ENCODE measurements around the gene FAM107B. TPM values are rescaled to one million over a fixed set of nuclear protein-coding genes. Genes with fewer than 3 reads are reported as not detected.
A peak's percentile ranks its signal among the peaks of the same experiment; 100 is the strongest.

Gene FAM107B
- total and polyA plus RNA-seq, 2 of the 13 experiments (the other 11 are each of a cell fraction or from before 2014, with no cell fraction given): 15.7 to 24.8 TPM

DNA sequence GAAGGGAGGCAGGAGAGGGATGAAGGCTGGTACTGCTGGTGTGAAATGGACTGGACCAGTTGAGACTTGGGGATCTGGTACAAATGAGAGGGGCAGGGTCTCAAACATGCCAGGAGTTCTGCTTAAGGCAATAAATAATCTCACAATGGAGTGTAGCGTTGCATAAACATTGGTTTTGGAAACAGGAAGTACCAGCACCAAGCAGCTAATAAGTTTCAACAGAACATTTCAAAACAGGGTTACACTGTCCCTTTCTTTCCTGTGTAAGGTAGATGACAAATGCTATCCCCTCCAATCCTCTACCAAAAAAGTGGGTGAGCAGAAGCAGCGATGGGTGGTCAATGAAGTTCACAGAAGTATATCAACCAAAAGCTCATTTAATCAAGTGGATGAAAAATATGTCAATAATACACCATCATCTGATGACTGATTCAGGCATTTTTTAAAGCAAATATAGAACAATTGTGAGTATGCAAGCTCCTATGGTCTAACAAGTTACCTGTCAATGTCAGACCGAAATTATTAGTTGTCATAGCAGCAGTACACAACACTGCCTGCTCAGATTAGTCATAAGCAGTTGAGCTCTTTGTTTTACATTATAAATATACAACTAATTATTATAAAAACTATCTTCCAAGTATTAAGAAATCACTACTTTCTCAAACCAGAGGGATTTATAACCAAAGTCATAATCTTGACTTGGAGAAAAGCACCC is 220.0 kb downstream of the FAM107B start (continued):
- TF ChIP-seq ZNF350 (CRISPR knock-in tag; IDR thresholded peaks at IDR 0.05; ENCODE audit: borderline replicate concordance, low read depth): no peak

DNA sequence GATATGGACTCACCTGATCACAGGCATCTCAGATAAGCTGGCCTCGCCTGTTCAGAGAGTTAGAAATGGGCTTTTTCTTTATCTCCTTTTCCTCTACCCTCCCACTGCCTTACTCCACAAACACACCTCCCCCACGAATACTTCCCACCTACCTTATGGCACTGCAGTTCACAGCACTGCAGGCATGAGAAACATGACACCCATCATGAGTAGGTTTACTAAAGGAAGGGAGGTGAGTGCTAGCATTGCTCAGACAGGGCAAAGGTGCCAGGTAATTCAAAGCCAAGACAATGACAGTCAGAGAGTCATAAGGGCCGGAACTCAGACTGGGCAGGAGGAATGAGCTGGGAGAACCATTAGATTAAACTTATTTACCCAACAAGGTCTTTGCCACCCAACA is 220.6 kb downstream of the FAM107B start:
- Histone ChIP-seq H3K4me1 (ENCODE audit: insufficient read depth, low read length) (peaks cover 89% of the 10 kb centered on the region), H3K4me3 (replicated peaks in 1 of 3; ENCODE audit: insufficient read depth in 1 of 3, low read depth in 2 of 3, low read length in 3 of 3) (no peak overlapping the region), H3K4me2 (ENCODE audit: low read depth, low read length) (no peak overlapping the region), H3K9me3 (ENCODE audit: low read length) (no peaks in the 10 kb centered on the region), H3K79me2 (ENCODE audit: insufficient read depth, low read length) (peaks cover 40% of the 10 kb centered on the region), H3K27ac (ENCODE audit: extremely low read length, insufficient read depth, low read length) (no peak overlapping the region), H4K20me1 (ENCODE audit: insufficient read depth, low read length) (peaks cover 3% of the 10 kb centered on the region), H3K36me3 (replicated peaks in 1 of 2; ENCODE audit: control insufficient read depth in 1 of 2, insufficient read depth in 2 of 2, low read length in 2 of 2) (no peaks in the 10 kb centered on the region; a peak in 1 of 5 replicates), H3K27me3 (ENCODE audit: control insufficient read depth in 1 of 2, insufficient read depth in 2 of 2, low read length in 2 of 2) (no peaks in the 10 kb centered on the region), H2AFZ (ENCODE audit: low read length) (no peak overlapping the region), H3K9ac (ENCODE audit: insufficient read depth, low read depth, low read length) (no peak overlapping the region)
- DNase-seq (ENCODE audit: low spot score) (no peak), ATAC-seq (no peak), FAIRE-seq (no peak)
- ChIA-PET POLR2A (interaction anchor here (1.6 kb wide), 1 partner anchor 24 kb away, joined by 5 read pairs; no protein-coding TSS in a partner anchor), CTCF (ENCODE audit: low intra/inter-chr PET ratio, low total read pairs) (no interaction called here)
- intact Hi-C loops (cut with micrococcal nuclease; ENCODE audit: unreplicated experiment): loop anchor here (5.0 kb wide), 1 partner anchor 53 kb away; no protein-coding TSS in a partner anchor
- no TSS peak for BruUV-seq (replicated peaks)
- 73% methylated on average over 3 of the region's 3 CpGs for WGBS (ENCODE audit: low lambda C conversion rate)
- in situ Hi-C loops (cut with HindIII; ENCODE audit: extremely low pct_ligation_motif_present, low pct_unique_long_range_greater_than_20kb): no loop called here
- TF ChIP-seq NR2C2 (CRISPR knock-in tag; IDR thresholded peaks at IDR 0.05; ENCODE audit: borderline replicate concordance) (no peak), BRCA1 (CRISPR knock-in tag; IDR thresholded peaks at IDR 0.05) (no peak), ZNF143 (CRISPR knock-in tag; IDR thresholded peaks at IDR 0.05) (no peak), SIX1 (CRISPR knock-in tag; IDR thresholded peaks at IDR 0.05; ENCODE audit: borderline replicate concordance) (peak; percentile 55; the same call in 1 of the 2 replicates), ELF1 (CRISPR knock-in tag; IDR thresholded peaks at IDR 0.05) (no peak), PCBP2 (optimal IDR thresholded peaks at IDR 0.05; ENCODE audit: low read depth, low read length, poor library complexity, severe bottlenecking) (no peak), TBX2 (CRISPR knock-in tag; IDR thresholded peaks at IDR 0.05; ENCODE audit: borderline replicate concordance) (no peak), HNRNPL (IDR thresholded peaks at IDR 0.05; ENCODE audit: low read depth, low read length) (no peak), ZMYM4 (CRISPR knock-in tag; IDR thresholded peaks at IDR 0.05) (0 out of 2 replicates have a peak, but pooled peaks have one; percentile 30), ZNF326 (CRISPR knock-in tag; IDR thresholded peaks at IDR 0.05; ENCODE audit: borderline replicate concordance) (no peak), ZNF484 (CRISPR knock-in tag; IDR thresholded peaks at IDR 0.05; ENCODE audit: borderline replicate concordance, low read depth) (no peak), ZBTB38 (CRISPR knock-in tag; IDR thresholded peaks at IDR 0.05) (no peak)
- TF ChIP-seq, protein P1, sequence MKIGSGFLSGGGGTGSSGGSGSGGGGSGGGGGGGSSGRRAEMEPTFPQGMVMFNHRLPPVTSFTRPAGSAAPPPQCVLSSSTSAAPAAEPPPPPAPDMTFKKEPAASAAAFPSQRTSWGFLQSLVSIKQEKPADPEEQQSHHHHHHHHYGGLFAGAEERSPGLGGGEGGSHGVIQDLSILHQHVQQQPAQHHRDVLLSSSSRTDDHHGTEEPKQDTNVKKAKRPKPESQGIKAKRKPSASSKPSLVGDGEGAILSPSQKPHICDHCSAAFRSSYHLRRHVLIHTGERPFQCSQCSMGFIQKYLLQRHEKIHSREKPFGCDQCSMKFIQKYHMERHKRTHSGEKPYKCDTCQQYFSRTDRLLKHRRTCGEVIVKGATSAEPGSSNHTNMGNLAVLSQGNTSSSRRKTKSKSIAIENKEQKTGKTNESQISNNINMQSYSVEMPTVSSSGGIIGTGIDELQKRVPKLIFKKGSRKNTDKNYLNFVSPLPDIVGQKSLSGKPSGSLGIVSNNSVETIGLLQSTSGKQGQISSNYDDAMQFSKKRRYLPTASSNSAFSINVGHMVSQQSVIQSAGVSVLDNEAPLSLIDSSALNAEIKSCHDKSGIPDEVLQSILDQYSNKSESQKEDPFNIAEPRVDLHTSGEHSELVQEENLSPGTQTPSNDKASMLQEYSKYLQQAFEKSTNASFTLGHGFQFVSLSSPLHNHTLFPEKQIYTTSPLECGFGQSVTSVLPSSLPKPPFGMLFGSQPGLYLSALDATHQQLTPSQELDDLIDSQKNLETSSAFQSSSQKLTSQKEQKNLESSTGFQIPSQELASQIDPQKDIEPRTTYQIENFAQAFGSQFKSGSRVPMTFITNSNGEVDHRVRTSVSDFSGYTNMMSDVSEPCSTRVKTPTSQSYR (CRISPR knock-in tag; IDR thresholded peaks at IDR 0.05; ENCODE audit: borderline replicate concordance): peak; percentile 73; the same call in 1 of the 2 replicates
- TF ChIP-seq, protein P2, sequence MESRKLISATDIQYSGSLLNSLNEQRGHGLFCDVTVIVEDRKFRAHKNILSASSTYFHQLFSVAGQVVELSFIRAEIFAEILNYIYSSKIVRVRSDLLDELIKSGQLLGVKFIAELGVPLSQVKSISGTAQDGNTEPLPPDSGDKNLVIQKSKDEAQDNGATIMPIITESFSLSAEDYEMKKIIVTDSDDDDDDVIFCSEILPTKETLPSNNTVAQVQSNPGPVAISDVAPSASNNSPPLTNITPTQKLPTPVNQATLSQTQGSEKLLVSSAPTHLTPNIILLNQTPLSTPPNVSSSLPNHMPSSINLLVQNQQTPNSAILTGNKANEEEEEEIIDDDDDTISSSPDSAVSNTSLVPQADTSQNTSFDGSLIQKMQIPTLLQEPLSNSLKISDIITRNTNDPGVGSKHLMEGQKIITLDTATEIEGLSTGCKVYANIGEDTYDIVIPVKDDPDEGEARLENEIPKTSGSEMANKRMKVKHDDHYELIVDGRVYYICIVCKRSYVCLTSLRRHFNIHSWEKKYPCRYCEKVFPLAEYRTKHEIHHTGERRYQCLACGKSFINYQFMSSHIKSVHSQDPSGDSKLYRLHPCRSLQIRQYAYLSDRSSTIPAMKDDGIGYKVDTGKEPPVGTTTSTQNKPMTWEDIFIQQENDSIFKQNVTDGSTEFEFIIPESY (CRISPR knock-in tag; IDR thresholded peaks at IDR 0.05): no peak
